ENCODE results near the gene TEX14. TPM values are rescaled to one million over a fixed set of nuclear protein-coding genes. Genes with fewer than 3 reads are reported as not detected.

TEX14 gene
- total RNA-seq, 1 experiment from 2014 or later: 0.31 TPM

GRCh38 chr17:58536542-58536941 is 155.3 kb downstream of the TEX14 start:
- no peak overlapping the region for H2BK20ac ChIP-seq (ENCODE audit: low read depth, low read length, poor library complexity, severe bottlenecking)
- no peak overlapping the region for H4K8ac ChIP-seq (replicated peaks; ENCODE audit: insufficient read length, low read depth, low read length)
- H3K14ac ChIP-seq (ENCODE audit: insufficient read depth, low read length): peak overlapping the region; percentile 50; the same call in 1 of the 2 replicates
- no peaks in the 10 kb centered on the region for H3K79me2 ChIP-seq (ENCODE audit: insufficient read depth, low read length)
- peaks cover 35% of the 10 kb centered on the region for H3K27me3 Mint-ChIP-seq (ENCODE audit: low read depth)
- no CpG with 5 or more reads among the region's 3 CpGs for WGBS (ENCODE audit: extremely low coverage, insufficient read length, low lambda C conversion rate)
- H2BK15ac ChIP-seq (ENCODE audit: low read depth, low read length): no peak overlapping the region
- H2BK5ac ChIP-seq (ENCODE audit: insufficient read length, low read length): no peak overlapping the region
- H3K4me1 Mint-ChIP-seq: peaks cover 21 to 25% of the 10 kb centered on the region in 2 experiments
- no peak overlapping the region for H2BK12ac ChIP-seq (ENCODE audit: insufficient read length, low read depth, low read length)
- H2AK5ac ChIP-seq (ENCODE audit: insufficient read length, low read length): no peak overlapping the region
- no peak overlapping the region for H3K18ac ChIP-seq (ENCODE audit: insufficient read length, low read depth, low read length)
- no peak overlapping the region for H3K9ac ChIP-seq (ENCODE audit: extremely low read depth, insufficient read length, low read length)
- no peak overlapping the region for H3T11ph ChIP-seq (ENCODE audit: low read length)
- TF ChIP-seq CTCF (conservative IDR thresholded peaks at IDR 0.05): no peak
- H3K79me1 ChIP-seq (ENCODE audit: insufficient read depth, low read depth, low read length, poor library complexity, severe bottlenecking): no peaks in the 10 kb centered on the region
- H3K23me2 ChIP-seq (ENCODE audit: insufficient read length, low read depth, low read length, poor library complexity, severe bottlenecking): peaks cover 1% of the 10 kb centered on the region
- H3K56ac ChIP-seq (ENCODE audit: insufficient read length, low read depth, low read length): no peak overlapping the region
- no peak overlapping the region for H4K91ac ChIP-seq (ENCODE audit: insufficient read length, low read depth, low read length)
- no peak overlapping the region for H4K5ac ChIP-seq (ENCODE audit: insufficient read length, low read depth, low read length)
- H3K27ac ChIP-seq (ENCODE audit: insufficient read length, low read depth, low read length): no peak overlapping the region
- no peak overlapping the region for H3K27ac Mint-ChIP-seq
- no peak overlapping the region for H2AFZ ChIP-seq (ENCODE audit: low read length)
- H3K4me1 ChIP-seq (ENCODE audit: insufficient read depth, low read length): 0 out of 2 replicates have a peak, but pooled peaks cover 2% of the 10 kb centered on the region
- no peak overlapping the region for H3K23ac ChIP-seq (ENCODE audit: insufficient read length, low read depth, low read length)
- DNase-seq: no peak
- no peaks in the 10 kb centered on the region for H3K9me3 Mint-ChIP-seq
- H3K4ac ChIP-seq (ENCODE audit: low read depth, low read length): no peak overlapping the region
- H3K36me3 Mint-ChIP-seq (ENCODE audit: insufficient read depth in 1 of 3, low read depth in 3 of 3): no peaks in the 10 kb centered on the region
- H3K27me3 ChIP-seq (ENCODE audit: insufficient read depth, low read length): no peaks in the 10 kb centered on the region
- no peaks in the 10 kb centered on the region for H3K9me3 ChIP-seq (ENCODE audit: control insufficient read depth, low read depth, low read length)
- no peak overlapping the region for H3K4me3 Mint-ChIP-seq
- H4K20me1 ChIP-seq (ENCODE audit: control insufficient read depth, insufficient read depth, insufficient read length): no peaks in the 10 kb centered on the region
- no peak overlapping the region for H3K4me2 ChIP-seq (ENCODE audit: insufficient read depth, insufficient read length, low read length)
- H2BK120ac ChIP-seq (ENCODE audit: low read depth, low read length, poor library complexity, severe bottlenecking): no peak overlapping the region
